ENCODE measurements around the gene LMF1.
"Not testable (repeated sequence)": the region's sequence is repeated elsewhere in the genome, so short reads cannot be mapped to it uniquely, and the experiment has no call there.

Gene LMF1

GRCh38 chr16:948767-949166, 22.0 kb downstream of the LMF1 start:
- not testable (repeated sequence) for DNase-seq (ENCODE audit: low spot score)

GRCh38 chr16:947922-948303, 22.9 kb downstream of the LMF1 start:
- DNase-seq (ENCODE audit: low spot score), result not testable (repeated sequence)

DNA sequence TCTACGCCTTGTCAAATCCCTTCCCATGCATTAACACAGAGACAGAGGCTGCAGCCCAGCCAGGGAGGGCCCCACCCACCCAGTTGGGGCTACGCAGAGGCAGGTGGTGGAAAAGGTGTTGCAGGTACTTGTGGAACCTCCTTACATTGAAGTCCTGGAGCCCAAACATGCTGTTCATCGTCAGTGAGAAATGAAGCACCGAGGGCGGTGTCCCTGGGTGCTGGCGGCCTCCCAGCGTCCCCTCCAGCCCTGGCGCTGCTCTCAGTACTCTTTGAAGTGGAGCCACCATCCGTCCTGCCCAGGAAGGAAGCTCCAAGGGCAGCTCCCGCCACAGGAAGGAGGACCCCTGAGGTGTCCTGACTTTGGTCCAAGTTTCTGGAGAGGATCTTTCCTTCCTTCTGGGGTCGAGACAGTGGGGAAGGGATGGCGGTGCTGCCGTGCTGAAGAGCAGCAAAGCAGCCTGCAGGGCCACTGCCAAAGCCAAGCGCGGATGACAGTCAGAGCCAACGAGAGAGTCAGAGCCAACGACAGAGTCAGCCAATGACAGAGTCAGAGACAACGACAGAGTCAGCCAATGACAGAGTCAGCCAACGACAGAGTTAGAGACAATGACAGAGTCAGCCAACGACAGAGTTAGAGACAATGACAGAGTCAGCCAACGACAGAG, 23.4 kb downstream of the LMF1 start:
- DNase-seq (ENCODE audit: low spot score), result peak; percentile 50

GRCh38 chr16:946048-946395, 24.8 kb downstream of the LMF1 start:
- no peak for DNase-seq (ENCODE audit: low spot score)

- no peak for DNase-seq (ENCODE audit: low spot score)
Observed at GRCh38 chr16:945271-946047, 25.3 kb downstream of the LMF1 start.

GRCh38 chr16:943971-944370, 26.8 kb downstream of the LMF1 start:
- DNase-seq (ENCODE audit: low spot score), result no peak

DNA sequence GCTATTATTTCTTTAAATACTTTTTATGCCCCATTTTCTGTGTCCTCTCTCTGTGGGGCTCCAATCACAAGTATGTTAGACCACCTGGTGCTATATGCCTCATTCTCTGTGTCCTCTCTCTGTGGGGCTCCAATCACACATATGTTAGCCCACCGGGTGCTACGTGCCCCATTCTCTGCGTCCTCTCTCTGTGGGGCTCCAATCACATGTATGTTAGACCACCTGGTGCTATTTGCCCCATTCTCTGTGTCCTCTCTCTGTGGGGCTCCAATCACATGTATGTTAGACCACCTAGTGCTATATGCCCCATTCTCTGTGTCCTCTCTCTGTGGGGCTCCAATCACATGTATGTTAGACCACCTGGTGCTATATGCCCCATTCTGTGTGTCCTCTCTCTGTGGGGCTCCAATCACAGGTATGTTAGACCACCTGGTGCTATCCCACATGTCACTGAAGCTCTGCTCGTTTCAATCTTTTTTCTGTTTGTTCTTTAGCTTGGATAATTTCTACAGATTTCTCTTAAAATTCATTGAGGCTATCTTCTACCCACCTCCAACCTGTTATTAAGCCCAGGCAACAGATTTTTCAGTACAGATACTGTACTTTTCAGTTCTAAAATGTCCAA, 28.2 kb downstream of the LMF1 start:
- DNase-seq (ENCODE audit: low spot score), result no peak

- no peak for DNase-seq (ENCODE audit: low spot score)
Observed at GRCh38 chr16:939941-940340, 30.8 kb downstream of the LMF1 start.

- DNase-seq (ENCODE audit: low spot score), result no peak
Observed at GRCh38 chr16:939311-939710, 31.5 kb downstream of the LMF1 start.

GRCh38 chr16:938752-939151, 32.0 kb downstream of the LMF1 start:
- no peak for DNase-seq (ENCODE audit: low spot score)

- DNase-seq (ENCODE audit: low spot score), result no peak
Observed at GRCh38 chr16:938136-938535, 32.6 kb downstream of the LMF1 start.

GRCh38 chr16:937723-938122, 33.1 kb downstream of the LMF1 start:
- DNase-seq (ENCODE audit: low spot score), result no peak

DNA sequence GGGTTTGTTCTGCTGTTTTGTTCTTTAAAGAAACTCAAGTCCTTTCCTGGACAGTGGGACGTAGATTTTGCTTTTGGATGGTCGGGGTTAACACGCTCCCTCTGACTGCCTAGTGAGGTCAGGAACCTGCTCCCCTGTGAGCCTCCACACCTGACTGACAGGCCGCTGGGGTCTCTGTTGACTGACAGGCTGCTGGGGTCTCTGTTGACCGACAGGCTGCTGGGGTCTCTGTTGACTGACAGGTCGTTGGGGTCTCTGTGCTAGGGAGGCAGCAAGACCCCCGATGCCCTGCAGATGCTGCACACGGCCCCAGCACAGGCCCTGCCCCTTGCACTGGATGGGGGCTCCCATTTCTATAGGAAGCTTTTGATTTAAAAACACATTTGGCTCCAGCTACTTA, 33.5 kb downstream of the LMF1 start:
- no peak for DNase-seq (ENCODE audit: low spot score)

- DNase-seq (ENCODE audit: low spot score), result no peak
Observed at GRCh38 chr16:935684-936083, 35.1 kb downstream of the LMF1 start.

DNA sequence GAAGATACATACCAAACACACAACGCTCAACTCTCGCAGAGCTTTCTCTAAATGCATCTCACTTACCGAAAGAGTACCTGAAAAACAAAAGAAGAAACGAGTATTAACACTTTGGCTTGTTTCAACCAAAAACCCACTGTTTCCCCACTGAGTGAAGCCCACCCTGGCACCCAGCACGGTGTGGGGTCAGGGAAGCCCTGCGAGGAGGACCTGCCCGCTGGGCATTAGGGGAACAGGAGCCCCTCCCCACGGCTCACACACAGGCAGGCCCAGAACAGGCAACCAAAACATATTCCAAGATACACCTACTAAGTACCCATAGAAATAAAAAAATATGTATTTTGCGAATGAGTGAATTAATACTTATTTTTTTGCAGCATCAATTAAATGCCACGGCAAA, 36.6 kb downstream of the LMF1 start:
- no peak for DNase-seq (ENCODE audit: low spot score)

- no peak for DNase-seq (ENCODE audit: low spot score)
Observed at GRCh38 chr16:933581-933980, 37.2 kb downstream of the LMF1 start.

DNA sequence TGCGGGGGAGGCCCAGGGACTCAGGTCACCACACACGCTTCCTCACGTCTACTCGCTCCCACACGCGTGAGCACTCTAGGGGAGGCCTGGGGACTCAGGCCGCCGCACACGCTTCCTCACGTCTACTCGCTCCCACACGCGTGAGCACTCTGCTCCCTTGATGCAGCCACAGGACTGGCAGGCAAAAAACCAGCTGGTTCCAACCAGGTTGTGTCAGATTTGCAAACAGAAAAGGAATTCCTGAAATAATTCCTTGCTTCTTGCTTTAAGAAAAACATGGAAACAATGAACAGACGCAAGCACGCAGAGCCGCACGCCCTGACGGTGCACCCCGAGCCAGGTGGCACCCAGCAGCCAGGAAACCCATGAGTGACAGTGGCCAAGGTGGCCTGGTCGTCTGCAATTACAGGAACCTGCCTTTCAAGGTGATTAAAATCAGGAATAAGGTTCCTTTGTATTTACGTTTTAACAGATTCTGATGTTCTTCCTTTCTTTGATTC, 37.9 kb downstream of the LMF1 start:
- no peak for DNase-seq (ENCODE audit: low spot score)

- no peak for DNase-seq (ENCODE audit: low spot score)
Observed at GRCh38 chr16:931626-932500, 38.9 kb downstream of the LMF1 start.

GRCh38 chr16:931171-931570, 39.6 kb downstream of the LMF1 start:
- no peak for DNase-seq (ENCODE audit: low spot score)

DNA sequence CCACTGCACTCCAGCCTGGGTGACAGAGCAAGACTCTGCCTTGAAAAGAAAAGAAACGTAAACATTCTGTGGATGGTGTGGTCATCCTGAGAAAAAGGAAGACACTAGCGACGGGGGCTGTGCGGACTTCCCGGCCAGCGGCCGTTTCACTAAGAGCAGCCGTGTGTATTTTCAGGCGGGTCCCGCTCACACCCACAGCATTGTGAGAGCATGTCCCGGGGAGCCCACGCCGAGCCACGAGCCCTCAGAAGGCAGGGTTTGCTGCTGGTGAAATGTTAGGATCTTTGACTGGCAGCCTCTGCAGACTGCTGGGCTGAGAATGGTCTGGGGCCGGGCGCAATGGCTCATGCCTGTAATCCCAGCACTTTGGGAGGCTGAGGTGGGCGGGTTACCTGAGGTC, 40.3 kb downstream of the LMF1 start:
- DNase-seq (ENCODE audit: low spot score), result no peak

DNA sequence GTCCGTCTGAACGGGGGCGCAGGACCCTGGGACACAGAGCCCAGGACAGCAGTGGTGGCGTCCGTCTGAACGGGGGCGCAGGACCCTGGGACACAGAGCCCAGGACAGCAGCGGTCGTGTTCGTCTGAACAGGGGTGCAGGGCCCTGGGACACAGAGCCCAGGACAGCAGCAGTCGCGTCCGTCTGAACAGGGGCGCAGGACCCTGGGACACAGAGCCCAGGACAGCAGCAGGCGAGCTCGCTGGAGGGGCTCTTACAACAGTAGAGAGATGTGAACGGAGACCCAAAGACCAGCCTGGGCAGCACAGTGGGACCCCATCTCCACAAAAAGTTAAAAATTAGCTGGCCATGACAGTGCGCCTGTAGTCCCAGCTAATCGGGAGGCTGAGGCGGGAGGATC, 40.7 kb downstream of the LMF1 start:
- no peak for DNase-seq (ENCODE audit: low spot score)

All from cerebellar cortex (tissue), 1 donor.